NCI-H2029 treated with DMSO at 0.1 percent for 48 hours (cell line): ENCODE data around the gene MASP1.

Experiments
- DNase-seq: peaks from one replicate; lab custom pipeline; 2025; lab: John Stamatoyannopoulos, UW

Gene MASP1

DNA sequence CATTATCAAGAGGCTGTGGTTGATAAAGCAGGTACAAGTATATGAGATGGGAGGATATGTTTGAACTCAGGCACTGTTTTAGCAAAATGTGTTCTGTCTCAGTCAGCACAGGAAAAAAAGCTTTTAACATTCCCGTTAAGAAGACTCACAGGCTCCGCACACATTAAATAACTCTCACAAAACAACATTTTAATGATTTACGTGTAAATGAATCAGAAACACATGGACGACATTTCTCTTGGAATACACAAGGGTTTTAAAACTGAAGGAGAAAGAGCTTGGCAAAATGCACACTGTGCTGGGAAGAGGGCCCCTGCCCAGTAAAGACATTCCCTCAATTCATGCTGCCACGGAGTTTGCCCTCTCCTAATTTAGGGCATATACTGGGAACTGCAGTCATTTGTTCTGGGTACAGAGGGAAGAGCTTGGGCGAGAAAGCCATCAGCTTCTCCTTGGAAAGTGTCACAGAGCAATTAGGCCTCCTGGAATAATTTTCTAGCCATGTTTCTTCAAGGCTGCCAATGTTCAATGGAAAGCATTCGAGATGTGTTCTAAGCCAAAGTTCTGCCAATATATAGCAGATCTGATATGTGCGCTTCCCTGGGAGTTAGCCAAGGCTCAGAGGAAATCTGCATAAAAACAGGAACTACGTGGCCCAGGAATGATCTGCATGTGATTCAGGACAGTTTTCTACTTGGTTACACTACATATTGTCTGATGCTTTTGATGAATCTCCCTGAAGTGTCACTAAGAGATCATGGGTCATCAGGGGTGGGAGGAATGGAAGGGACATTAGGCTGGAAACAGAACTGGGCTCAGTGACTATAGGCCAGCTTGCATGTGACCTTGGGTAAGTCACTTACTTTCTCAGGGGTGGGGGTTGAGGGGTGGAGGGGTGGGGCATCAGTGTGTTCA, 2.2 kb upstream of the MASP1 start:
- no peak for DNase-seq

GRCh38 chr3:187292631-187293515, 1.3 kb upstream of the MASP1 start:
- no peak for DNase-seq

- no peak for DNase-seq
Measured at GRCh38 chr3:187292181-187292580, 644 bp upstream of the MASP1 start.

GRCh38 chr3:187291001-187291511, 481 bp downstream of the MASP1 start:
- no peak for DNase-seq

- no peak for DNase-seq
Measured at GRCh38 chr3:187290503-187290902, 1.0 kb downstream of the MASP1 start.

DNA sequence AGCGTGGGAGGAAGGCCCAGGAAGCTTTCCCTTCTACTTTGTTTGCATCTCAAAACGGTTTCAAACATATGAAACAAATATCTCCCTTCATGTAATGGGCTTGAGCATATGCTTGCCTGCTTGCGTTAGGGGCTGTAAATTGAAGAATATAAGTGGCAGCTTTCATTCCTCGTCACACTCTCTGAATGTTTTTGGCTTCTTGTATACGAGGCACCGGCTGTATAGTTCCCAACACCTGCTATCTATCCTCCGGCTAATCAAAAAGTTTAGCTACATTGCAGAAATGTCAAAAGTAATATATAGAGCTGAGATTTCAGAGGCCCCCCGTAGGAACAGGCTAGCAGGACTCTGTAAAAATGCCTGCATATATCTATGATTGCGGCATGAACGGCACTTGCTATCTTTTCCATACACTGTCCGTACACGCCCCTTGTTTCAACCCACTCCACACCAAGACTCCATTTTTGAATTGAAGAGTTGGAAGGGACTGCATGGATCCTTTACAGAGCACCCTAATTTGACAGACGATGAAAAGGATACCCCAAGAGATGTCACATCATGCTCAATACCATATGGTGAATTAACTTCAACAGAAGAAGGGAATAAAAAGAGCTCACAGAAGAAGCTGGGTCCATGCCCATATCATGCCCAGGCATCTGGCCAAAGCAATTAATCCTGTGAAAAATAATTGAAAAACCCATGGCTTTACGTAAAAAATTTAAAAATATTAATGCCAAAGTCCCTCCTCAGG, 2.5 kb downstream of the MASP1 start:
- DNase-seq, result no peak

- DNase-seq, result no peak
Measured at GRCh38 chr3:187288131-187288854, 3.2 kb downstream of the MASP1 start.

GRCh38 chr3:187287256-187287655, 4.3 kb downstream of the MASP1 start:
- no peak for DNase-seq

DNA sequence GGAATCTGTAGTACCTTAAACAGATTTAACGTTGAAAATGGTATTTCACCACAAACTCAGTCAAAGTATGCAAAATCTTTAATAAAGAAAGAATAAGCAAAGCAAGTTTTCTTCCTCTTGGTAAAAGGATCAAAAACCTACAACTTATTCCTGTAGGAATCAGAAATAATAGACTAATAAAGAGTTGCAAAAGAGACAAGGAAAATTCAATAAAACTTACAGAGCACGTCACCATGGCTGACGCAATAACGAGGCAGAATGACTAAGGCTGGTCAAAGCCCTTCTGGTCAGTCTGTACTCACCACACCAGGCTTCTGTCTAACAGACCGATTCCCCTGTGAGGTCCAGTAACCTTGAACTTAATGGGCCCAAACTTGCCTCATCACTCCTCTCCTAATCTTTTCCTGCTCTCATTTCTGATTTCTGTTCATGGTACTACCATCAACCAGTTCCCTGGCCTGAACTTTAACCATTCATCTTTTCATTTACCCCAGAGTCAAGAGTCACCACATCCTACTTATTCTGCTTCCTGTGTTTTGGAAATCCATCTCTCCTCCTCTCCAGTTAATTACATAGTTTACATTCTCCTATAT, 5.0 kb downstream of the MASP1 start:
- no peak for DNase-seq

DNA sequence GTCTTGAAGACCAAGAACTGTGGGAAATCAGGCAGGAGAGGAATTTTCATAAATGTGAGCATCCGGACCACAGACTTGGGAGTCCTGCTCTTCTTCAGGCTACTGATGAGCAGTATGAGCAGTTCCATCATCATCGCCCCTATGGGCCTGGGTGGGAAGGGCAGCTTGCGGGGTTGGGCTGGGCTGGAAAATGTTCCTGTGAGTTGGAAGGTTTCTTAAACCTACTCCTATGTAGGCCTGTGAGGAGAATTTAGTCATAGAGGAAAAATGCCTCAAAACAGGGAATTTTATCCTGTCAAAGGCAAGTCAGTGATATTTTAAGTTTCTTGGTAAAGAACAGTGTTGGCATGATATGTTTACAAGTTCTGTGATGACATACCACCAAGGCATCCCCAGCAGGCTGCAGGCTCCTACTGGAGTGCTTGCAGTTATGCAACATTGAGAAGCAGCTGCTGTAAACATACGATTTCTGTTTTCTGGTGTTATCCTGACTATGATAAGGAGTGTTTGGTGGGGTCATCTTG, 10.3 kb downstream of the MASP1 start:
- DNase-seq, result no peak

DNA sequence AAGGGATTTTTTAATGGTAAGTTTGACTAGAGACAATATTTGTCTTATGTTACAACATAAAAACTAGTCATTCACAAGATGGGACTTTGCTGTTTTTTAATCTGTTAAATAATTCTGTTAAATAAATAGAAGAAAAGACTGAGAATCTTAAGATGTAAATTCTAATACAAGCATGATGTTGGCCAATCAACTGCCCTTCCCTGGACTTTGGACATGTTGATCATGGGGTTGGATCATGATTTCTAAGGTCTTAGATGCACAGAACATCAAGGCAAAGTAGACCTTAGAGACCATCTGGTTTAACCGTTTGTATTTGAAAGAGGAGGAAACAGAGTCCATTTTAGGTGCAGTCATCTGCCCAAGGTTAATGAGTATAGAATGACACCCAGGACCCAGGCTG, 10.9 kb downstream of the MASP1 start:
- no peak for DNase-seq

DNA sequence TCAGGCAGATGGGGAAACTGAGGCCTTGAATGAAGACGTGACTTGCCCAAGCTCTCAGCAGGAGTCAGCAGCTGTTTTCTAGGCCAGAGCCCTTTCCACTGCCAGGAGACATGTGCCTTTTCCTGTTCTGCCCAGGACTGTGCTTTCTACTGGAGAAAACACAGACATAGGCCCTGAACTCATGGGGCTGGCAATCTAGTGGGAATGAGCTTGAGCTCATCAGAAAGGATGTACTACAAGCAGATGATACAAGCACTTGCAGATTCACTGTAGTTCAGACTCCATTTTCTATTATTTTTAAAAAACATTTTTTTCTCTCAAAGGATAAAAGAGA, 14.4 kb downstream of the MASP1 start:
- no peak for DNase-seq

GRCh38 chr3:187276397-187277128, 15.0 kb downstream of the MASP1 start:
- no peak for DNase-seq

DNA sequence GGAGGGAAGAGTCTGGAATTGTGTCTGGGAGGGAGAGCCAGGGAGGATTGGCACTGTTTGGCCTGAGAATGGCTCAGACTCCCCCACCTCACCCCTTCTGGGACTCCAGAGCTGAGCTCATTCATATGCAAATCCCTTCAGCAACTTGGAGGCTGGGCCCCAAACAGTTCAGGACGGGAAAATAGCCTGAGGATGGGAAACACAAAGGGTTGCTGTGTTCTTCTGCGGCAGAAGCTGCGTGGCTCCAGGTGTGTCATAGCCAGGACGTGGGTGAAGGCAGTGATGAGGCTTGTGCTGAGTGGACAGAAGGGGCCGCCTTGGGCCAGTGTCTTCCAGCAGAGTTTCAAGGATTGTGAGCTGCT, 16.6 kb downstream of the MASP1 start:
- DNase-seq, result no peak

- no peak for DNase-seq
Measured at GRCh38 chr3:187274315-187274976, 17.1 kb downstream of the MASP1 start.

DNA sequence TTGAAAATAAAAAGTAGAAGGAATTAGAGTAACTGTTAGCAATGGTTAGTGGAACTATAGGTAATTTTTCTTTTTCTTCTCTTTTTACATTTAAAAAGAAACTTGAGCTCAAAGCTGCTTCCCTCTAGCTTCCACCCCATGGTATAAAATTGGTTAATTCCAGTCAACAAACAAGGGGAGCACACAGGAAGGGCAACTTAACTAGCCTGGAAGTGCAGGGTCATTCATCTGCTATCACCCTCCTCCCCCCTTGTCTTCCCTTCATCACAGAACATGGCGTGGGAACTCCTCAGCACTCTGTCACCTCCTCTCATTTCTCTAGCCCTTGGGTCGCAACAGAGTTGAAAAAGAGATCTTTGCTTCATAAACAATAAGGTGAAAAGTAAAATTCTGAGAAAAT, 20.0 kb downstream of the MASP1 start:
- no peak for DNase-seq

GRCh38 chr3:187269486-187269885, 22.1 kb downstream of the MASP1 start:
- no peak for DNase-seq

GRCh38 chr3:187267306-187267705, 24.2 kb downstream of the MASP1 start:
- DNase-seq, result no peak

DNA sequence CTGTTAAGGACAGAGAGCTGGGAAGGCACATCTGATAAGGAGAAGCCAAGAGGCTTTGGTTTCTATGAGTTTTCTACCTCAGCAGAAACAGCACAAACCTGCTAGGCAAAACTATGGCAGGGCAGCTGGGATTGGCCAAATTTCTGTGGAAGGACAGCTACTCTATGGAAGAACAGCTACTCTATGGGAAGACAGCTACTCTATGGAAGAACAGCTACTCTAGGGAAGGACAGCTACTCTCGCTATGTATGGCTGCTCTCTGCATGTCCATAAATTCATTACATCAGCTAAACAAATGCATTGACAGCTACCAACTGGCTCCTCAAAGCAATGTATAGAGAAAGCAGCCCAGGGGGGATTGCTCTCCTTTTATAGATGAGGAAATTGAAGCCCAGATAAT, 24.8 kb downstream of the MASP1 start:
- DNase-seq, result no peak
